ENCODE data around the gene LRRC4C.

The LRRC4C gene

DNA sequence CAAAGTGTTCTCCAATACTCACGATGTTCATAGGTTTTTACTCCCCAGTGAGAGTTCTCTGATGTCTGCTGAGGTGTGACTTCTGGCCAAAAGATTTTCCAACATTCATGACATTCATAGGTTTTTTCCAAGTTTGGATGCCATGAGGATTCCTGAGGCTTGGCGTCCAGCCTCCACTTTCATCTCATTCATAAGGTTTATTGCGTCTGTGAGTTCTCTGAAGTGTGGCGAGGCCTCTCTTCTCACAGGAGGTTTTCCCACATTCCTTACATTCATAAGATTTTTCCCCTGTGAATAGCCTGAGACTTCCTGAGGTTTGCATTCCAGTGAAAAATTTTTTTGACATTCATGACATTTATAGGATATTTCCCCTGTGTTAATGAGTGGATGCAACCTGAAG, 1014.1 kb downstream of the LRRC4C start:
- Histone ChIP-seq H3K9me3 (ENCODE audit: control insufficient read depth, insufficient read depth, low read length) (no peaks in the 10 kb centered on the region), H3K36me3 (ENCODE audit: control insufficient read depth, insufficient read depth, low read length) (no peaks in the 10 kb centered on the region), H3K27ac (ENCODE audit: low read length) (no peak overlapping the region), H3K4me1 (ENCODE audit: control insufficient read depth, insufficient read depth, low read length) (no peaks in the 10 kb centered on the region), H3K4me3 (ENCODE audit: low read length) (no peak overlapping the region), H3K27me3 (ENCODE audit: control insufficient read depth, insufficient read depth, low read length) (no peaks in the 10 kb centered on the region)
- no peak for DNase-seq (ENCODE audit: low read depth, low spot score)
- no CpG with 5 or more reads among the region's 4 CpGs for WGBS (ENCODE audit: insufficient coverage, insufficient read length)

DNA sequence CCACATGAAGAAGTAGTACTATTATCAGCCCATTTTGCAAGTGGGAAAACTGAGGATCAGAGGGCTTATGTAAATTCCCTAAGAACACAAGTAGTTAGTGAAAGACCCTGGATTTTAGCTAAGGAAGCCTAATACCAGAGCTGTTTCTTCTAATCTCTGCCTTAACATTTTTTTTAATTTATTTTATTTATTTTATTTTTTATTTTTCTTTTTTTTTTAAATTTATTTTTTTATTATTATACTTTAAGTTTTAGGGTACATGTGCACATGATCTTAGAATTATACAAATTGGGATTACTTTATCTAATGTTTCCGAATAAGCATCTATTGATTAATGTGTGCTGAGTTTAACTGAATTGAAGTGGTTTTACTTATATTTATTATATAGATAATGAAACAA, 1015.3 kb downstream of the LRRC4C start:
- DNase-seq (ENCODE audit: low read depth, low spot score), result no peak
- Histone ChIP-seq H3K9me3 (ENCODE audit: control insufficient read depth, insufficient read depth, low read length) (no peaks in the 10 kb centered on the region), H3K4me3 (ENCODE audit: low read length) (no peak overlapping the region), H3K27me3 (ENCODE audit: control insufficient read depth, insufficient read depth, low read length) (no peaks in the 10 kb centered on the region), H3K4me1 (ENCODE audit: control insufficient read depth, insufficient read depth, low read length) (no peaks in the 10 kb centered on the region), H3K27ac (ENCODE audit: low read length) (no peak overlapping the region), H3K36me3 (ENCODE audit: control insufficient read depth, insufficient read depth, low read length) (no peaks in the 10 kb centered on the region)
- WGBS (ENCODE audit: insufficient coverage, insufficient read length), result no CpG with 5 or more reads among the region's 1 CpG

DNA sequence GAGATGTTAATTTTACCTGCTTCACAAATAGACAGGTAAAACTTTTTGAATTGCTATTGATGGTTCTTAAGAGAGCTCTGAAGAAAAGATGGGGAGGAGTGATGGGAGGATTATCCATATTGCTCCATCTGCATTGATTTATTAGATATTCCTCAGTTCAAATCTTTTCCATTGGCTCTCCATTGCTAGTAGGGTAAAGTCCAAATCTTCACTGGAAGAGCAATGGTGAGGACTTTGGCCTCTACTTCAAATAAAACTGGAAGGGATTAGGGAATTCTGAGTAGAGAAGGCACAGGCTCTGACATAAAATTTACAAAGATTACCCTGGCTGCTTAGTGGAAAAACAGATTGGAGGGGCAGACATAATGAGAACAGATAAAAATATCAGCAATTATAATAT, 1024.1 kb downstream of the LRRC4C start:
- Histone ChIP-seq H3K27me3 (ENCODE audit: control insufficient read depth, insufficient read depth, low read length) (no peaks in the 10 kb centered on the region), H3K36me3 (ENCODE audit: control insufficient read depth, insufficient read depth, low read length) (no peaks in the 10 kb centered on the region), H3K27ac (ENCODE audit: low read length) (no peak overlapping the region), H3K9me3 (ENCODE audit: control insufficient read depth, insufficient read depth, low read length) (no peaks in the 10 kb centered on the region), H3K4me3 (ENCODE audit: low read length) (no peak overlapping the region), H3K4me1 (ENCODE audit: control insufficient read depth, insufficient read depth, low read length) (no peaks in the 10 kb centered on the region)
- no peak for DNase-seq (ENCODE audit: low read depth, low spot score)

DNA sequence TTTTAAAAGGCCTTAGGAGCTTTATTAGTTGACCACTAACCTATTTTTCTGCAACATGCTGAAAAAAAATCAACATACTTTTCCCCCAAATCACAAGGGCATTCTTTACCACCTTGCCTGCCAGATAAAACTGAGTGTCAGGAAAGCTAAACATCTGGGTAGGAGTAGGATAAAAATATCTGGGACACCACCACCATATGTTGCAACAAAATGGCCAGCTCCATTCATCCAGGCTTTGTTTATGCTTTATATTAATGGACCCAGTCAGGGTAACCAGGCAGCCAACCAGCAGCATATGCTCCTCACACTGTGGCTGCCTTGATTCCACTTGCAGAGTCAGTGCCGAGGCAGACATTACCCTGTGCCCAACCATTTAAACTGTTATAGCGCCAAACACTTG, 1024.5 kb downstream of the LRRC4C start:
- Histone ChIP-seq H3K27ac (ENCODE audit: low read length) (no peak overlapping the region), H3K4me1 (ENCODE audit: control insufficient read depth, insufficient read depth, low read length) (no peaks in the 10 kb centered on the region), H3K4me3 (ENCODE audit: low read length) (no peak overlapping the region), H3K27me3 (ENCODE audit: control insufficient read depth, insufficient read depth, low read length) (no peaks in the 10 kb centered on the region), H3K36me3 (ENCODE audit: control insufficient read depth, insufficient read depth, low read length) (no peaks in the 10 kb centered on the region), H3K9me3 (ENCODE audit: control insufficient read depth, insufficient read depth, low read length) (no peaks in the 10 kb centered on the region)
- DNase-seq (ENCODE audit: low read depth, low spot score), result no peak
- WGBS (ENCODE audit: insufficient coverage, insufficient read length), result no CpG with 5 or more reads among the region's 2 CpGs

DNA sequence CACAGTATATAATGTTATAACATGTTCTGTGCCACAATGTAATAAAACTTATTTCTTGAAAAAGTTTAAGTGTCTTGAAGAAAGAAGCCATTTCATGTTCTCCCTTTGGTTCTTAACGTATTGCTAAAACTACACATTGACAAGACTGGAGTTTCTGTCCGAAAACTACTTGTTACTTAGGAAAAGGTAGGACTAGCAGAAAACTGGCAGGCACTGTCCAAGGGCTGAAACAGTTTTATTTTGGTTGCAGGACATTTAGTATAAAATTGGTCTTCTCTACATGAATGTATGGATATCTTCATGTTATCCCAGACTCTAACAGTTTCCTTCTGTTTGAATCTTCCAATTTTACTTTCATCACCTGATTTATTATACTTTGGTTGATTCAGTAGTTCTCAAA, 1027.1 kb downstream of the LRRC4C start:
- Histone ChIP-seq H3K27me3 (ENCODE audit: control insufficient read depth, insufficient read depth, low read length) (no peaks in the 10 kb centered on the region), H3K4me1 (ENCODE audit: control insufficient read depth, insufficient read depth, low read length) (no peaks in the 10 kb centered on the region), H3K36me3 (ENCODE audit: control insufficient read depth, insufficient read depth, low read length) (no peaks in the 10 kb centered on the region), H3K9me3 (ENCODE audit: control insufficient read depth, insufficient read depth, low read length) (no peaks in the 10 kb centered on the region), H3K4me3 (ENCODE audit: low read length) (no peak overlapping the region), H3K27ac (ENCODE audit: low read length) (no peak overlapping the region)
- no CpG with 5 or more reads among the region's 2 CpGs for WGBS (ENCODE audit: insufficient coverage, insufficient read length)
- DNase-seq (ENCODE audit: low read depth, low spot score), result no peak

DNA sequence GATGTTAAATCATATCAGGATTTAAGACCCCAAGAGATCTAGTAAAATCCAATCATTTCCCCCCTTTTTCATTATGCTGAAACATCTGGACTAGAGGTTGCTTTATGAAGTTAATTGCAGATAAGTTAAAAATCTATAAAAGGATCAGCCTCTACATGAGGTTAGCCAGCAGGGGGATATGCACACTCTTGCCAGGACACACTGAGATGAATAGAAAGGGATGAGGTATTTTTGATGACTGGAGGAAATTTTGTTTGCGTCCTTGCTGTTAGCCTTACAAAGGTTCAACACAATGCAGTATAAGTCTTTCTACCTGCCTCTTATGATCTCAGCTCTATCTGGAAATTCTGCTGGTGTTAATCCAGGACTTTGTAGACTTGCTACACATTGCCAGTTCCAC, 1034.3 kb downstream of the LRRC4C start:
- Histone ChIP-seq H3K27me3 (ENCODE audit: control insufficient read depth, insufficient read depth, low read length) (no peaks in the 10 kb centered on the region), H3K27ac (ENCODE audit: low read length) (no peak overlapping the region), H3K9me3 (ENCODE audit: control insufficient read depth, insufficient read depth, low read length) (no peaks in the 10 kb centered on the region), H3K4me3 (ENCODE audit: low read length) (no peak overlapping the region), H3K36me3 (ENCODE audit: control insufficient read depth, insufficient read depth, low read length) (no peaks in the 10 kb centered on the region), H3K4me1 (ENCODE audit: control insufficient read depth, insufficient read depth, low read length) (no peaks in the 10 kb centered on the region)
- WGBS (ENCODE audit: insufficient coverage, insufficient read length), result no CpG with 5 or more reads among the region's 1 CpG
- DNase-seq (ENCODE audit: low read depth, low spot score), result no peak

DNA sequence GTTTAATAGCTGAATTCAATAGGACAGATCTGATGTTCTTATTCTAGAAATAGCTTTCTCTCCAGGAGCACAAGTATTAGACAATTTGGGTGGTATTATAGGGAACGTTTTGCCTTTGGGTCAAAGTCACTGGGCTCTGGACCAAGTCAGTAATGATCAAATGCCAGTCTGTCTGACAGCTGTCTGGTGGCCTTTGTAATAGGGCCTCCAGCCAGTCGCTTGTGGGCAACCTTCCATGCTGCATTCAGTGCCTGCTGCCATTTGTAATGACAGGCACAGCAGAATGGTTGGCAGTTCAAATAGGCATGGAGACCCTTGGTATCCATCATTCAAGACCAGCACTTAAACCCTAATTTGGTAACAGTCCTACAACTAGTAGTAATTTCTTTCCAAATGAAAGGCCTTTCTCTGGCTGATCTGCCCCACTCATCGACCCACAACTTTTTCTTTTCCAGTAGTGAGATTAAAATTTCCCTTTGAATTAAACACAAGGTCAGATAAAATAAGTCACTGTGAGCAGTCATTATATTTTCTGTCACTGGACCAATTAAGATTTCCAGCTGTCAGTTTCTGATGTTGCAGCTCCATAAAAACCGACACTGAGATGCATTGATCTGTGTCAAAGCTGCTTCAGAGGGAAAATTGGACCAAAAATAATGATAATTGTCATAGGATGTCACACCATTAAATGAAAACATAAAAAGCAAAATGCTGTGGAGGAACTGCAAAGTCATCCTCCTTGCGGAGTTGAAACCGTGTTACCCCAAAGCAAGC, 1038.1 kb downstream of the LRRC4C start:
- Histone ChIP-seq H3K9me3 (ENCODE audit: control insufficient read depth, insufficient read depth, low read length) (no peaks in the 10 kb centered on the region), H3K4me1 (ENCODE audit: control insufficient read depth, insufficient read depth, low read length) (no peaks in the 10 kb centered on the region), H3K27ac (ENCODE audit: low read length) (no peak overlapping the region), H3K4me3 (ENCODE audit: low read length) (no peak overlapping the region), H3K36me3 (ENCODE audit: control insufficient read depth, insufficient read depth, low read length) (no peaks in the 10 kb centered on the region), H3K27me3 (ENCODE audit: control insufficient read depth, insufficient read depth, low read length) (no peaks in the 10 kb centered on the region)
- no peak for DNase-seq (ENCODE audit: low read depth, low spot score)
- WGBS (ENCODE audit: insufficient coverage, insufficient read length), result no CpG with 5 or more reads among the region's 6 CpGs

DNA sequence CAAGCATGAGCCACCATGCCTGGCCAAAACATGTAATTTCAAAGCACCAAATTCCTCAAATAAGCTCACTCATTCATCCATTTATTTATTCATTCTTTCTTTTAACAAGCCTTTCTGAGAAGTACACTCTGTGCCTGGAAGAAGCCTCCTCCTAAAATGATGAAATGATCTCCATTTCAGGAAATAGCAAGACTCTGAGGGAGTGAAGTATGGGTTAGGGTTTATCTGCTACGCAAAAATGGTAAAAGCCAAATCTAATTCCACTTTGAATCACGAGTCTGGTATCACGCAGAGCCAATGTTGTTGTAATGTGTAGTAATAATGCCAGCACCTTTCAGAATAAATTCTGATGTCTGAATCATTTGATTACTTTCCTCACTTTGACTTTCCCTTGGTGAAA, 1041.8 kb downstream of the LRRC4C start:
- Histone ChIP-seq H3K4me3 (ENCODE audit: low read length) (no peak overlapping the region), H3K27ac (ENCODE audit: low read length) (no peak overlapping the region), H3K27me3 (ENCODE audit: control insufficient read depth, insufficient read depth, low read length) (no peaks in the 10 kb centered on the region), H3K36me3 (ENCODE audit: control insufficient read depth, insufficient read depth, low read length) (no peaks in the 10 kb centered on the region), H3K4me1 (ENCODE audit: control insufficient read depth, insufficient read depth, low read length) (no peaks in the 10 kb centered on the region), H3K9me3 (ENCODE audit: control insufficient read depth, insufficient read depth, low read length) (no peaks in the 10 kb centered on the region)
- WGBS (ENCODE audit: insufficient coverage, insufficient read length), result no CpG with 5 or more reads among the region's 3 CpGs
- no peak for DNase-seq (ENCODE audit: low read depth, low spot score)

DNA sequence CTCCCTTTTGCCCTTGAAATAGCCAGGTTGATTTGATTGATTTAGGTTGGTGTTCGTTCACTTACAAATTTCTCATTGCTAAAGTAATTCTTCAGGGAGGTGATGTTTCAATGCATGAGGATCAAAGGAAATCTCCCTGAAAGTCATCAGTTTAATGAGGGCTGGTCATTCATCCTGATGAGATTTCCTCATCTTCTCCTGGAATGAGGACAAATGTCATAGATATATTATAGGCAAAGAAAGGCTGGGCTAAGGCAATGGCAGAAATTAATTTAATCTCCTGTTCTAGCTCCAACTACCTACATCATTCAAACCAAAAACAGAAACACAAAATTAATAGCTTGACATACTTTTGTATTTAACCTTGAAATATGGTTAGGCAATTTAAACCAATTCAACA, 1052.1 kb downstream of the LRRC4C start:
- no peak overlapping the region for H3K27ac ChIP-seq (ENCODE audit: low read length)
- WGBS (ENCODE audit: insufficient coverage, insufficient read length), result no CpG with 5 or more reads among the region's 1 CpG
- H3K4me1 ChIP-seq (ENCODE audit: control insufficient read depth, insufficient read depth, low read length), result no peaks in the 10 kb centered on the region
- no peaks in the 10 kb centered on the region for H3K36me3 ChIP-seq (ENCODE audit: control insufficient read depth, insufficient read depth, low read length)
- no peaks in the 10 kb centered on the region for H3K9me3 ChIP-seq (ENCODE audit: control insufficient read depth, insufficient read depth, low read length)
- no peaks in the 10 kb centered on the region for H3K27me3 ChIP-seq (ENCODE audit: control insufficient read depth, insufficient read depth, low read length)
- DNase-seq (ENCODE audit: low read depth, low spot score), result no peak
- no peak overlapping the region for H3K4me3 ChIP-seq (ENCODE audit: low read length)

DNA sequence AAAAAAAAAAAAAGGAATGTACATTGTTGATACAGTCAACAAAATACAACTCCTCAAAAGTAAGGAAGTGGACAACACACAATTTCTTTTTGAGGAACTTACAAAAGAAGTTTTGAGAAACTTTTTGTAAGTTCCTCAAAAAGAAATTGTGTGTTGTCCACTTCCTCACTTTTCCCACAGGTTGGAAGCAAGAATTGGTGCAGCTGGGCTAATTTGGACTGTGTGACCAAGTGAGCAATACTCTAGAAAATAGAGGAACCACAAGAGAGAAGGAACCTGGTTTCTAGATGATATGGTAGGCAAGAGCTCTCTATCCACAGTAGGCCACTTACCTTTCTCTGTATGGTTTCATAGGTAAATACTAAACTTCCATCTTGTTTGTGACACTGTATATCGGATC, 1053.8 kb downstream of the LRRC4C start:
- no peak overlapping the region for H3K4me3 ChIP-seq (ENCODE audit: low read length)
- H3K4me1 ChIP-seq (ENCODE audit: control insufficient read depth, insufficient read depth, low read length), result no peaks in the 10 kb centered on the region
- no peak for DNase-seq (ENCODE audit: low read depth, low spot score)
- no peak overlapping the region for H3K27ac ChIP-seq (ENCODE audit: low read length)
- H3K9me3 ChIP-seq (ENCODE audit: control insufficient read depth, insufficient read depth, low read length), result no peaks in the 10 kb centered on the region
- H3K27me3 ChIP-seq (ENCODE audit: control insufficient read depth, insufficient read depth, low read length), result no peaks in the 10 kb centered on the region
- no peaks in the 10 kb centered on the region for H3K36me3 ChIP-seq (ENCODE audit: control insufficient read depth, insufficient read depth, low read length)
- no CpG with 5 or more reads among the region's 1 CpG for WGBS (ENCODE audit: insufficient coverage, insufficient read length)

DNA sequence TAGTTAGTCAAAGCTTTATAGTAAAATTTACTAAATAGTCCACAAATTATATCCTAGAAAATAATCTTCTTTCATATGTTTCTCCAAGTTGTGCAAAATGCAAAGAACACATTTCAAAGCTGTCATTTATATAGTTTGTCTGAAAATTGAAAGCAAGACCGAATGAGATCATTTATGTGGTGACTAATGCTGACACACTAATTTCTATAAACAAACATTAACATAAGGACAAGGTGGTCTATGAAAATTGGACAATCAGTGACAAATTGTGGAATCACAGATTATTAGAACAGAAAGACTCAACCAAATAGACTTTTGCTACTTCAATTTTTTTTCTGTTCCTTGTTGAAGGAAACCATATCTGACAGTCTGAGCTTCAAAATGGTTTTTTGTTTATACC, 1056.1 kb downstream of the LRRC4C start:
- no peaks in the 10 kb centered on the region for H3K36me3 ChIP-seq (ENCODE audit: control insufficient read depth, insufficient read depth, low read length)
- no CpG with 5 or more reads among the region's 1 CpG for WGBS (ENCODE audit: insufficient coverage, insufficient read length)
- no peaks in the 10 kb centered on the region for H3K4me1 ChIP-seq (ENCODE audit: control insufficient read depth, insufficient read depth, low read length)
- no peaks in the 10 kb centered on the region for H3K9me3 ChIP-seq (ENCODE audit: control insufficient read depth, insufficient read depth, low read length)
- no peaks in the 10 kb centered on the region for H3K27me3 ChIP-seq (ENCODE audit: control insufficient read depth, insufficient read depth, low read length)
- no peak overlapping the region for H3K27ac ChIP-seq (ENCODE audit: low read length)
- H3K4me3 ChIP-seq (ENCODE audit: low read length), result no peak overlapping the region
- DNase-seq (ENCODE audit: low read depth, low spot score), result no peak

All from iPS DF 6.9 (cell line).